HepG2 (cell line): ENCODE data around the gene SMARCD1. TPM values are rescaled to one million over a fixed set of nuclear protein-coding genes. Genes with fewer than 3 reads are reported as not detected.

Experiments
- ARNT2 ChIP-seq: sonication (generic); formaldehyde crosslinking; IDR thresholded peaks from 2 replicates; pipeline ENCODE4 v1.8.0; 2022; ENCODE audit warnings: mild to moderate bottlenecking, low read depth, missing genetic modification reagents, moderate library complexity
- CHD4 ChIP-seq: fragments of 200-600 bp; sonication (generic); IDR thresholded peaks from 2 replicates; pipeline ENCODE4 v1.7.0; 2017; ENCODE audit warnings: mild to moderate bottlenecking, low read length, borderline replicate concordance
- DNMT1 ChIP-seq: sonication (generic); formaldehyde crosslinking; IDR thresholded peaks from 2 replicates; pipeline ENCODE4 v1.5.1; 2020; ENCODE audit warnings: mild to moderate bottlenecking, missing genetic modification reagents
- DR1 ChIP-seq: sonication (generic); formaldehyde crosslinking; IDR thresholded peaks from 2 replicates; pipeline ENCODE4 v1.8.0; 2021; ENCODE audit warnings: mild to moderate bottlenecking, missing genetic modification reagents, inconsistent platforms
- GTF3A ChIP-seq: sonication (generic); formaldehyde crosslinking; conservative IDR thresholded peaks from 2 replicates; pipeline ENCODE4 v1.4.0; 2020; ENCODE audit warnings: mild to moderate bottlenecking, missing genetic modification reagents
- MEIS2 ChIP-seq: sonication (generic); formaldehyde crosslinking; IDR thresholded peaks from 2 replicates; pipeline ENCODE4 v1.9.0; 2021; ENCODE audit warnings: mild to moderate bottlenecking, missing genetic modification reagents
- POLR2G ChIP-seq: fragments of 200-400 bp; formaldehyde crosslinking; IDR thresholded peaks from 2 replicates; pipeline ENCODE4 v1.6.1; 2018; ENCODE audit warnings: mild to moderate bottlenecking, low read depth, low read length, moderate library complexity
- RBM39 ChIP-seq: fragments of 200-400 bp; formaldehyde crosslinking; IDR thresholded peaks from one replicate; pipeline ENCODE4 v1.6.1; 2018; ENCODE audit warnings: antibody characterized with exemption, mild to moderate bottlenecking, low read depth, low read length; ENCODE audit not compliant: poor library complexity, severe bottlenecking
- REPIN1 ChIP-seq: sonication (generic); formaldehyde crosslinking; IDR thresholded peaks from 2 replicates; pipeline ENCODE4 v1.8.0; 2022; ENCODE audit warnings: missing genetic modification reagents, low read depth, mild to moderate bottlenecking, borderline replicate concordance
- RNF2 ChIP-seq: fragments of 450-650 bp; conservative IDR thresholded peaks from 2 replicates; pipeline ENCODE4 v1.6.1; 2016; ENCODE audit warnings: low read depth
- SATB2 ChIP-seq: sonication (generic); formaldehyde crosslinking; IDR thresholded peaks from 2 replicates; pipeline ENCODE4 v1.5.0; 2020; ENCODE audit warnings: missing genetic modification reagents
- SPEN ChIP-seq: sonication (generic); formaldehyde crosslinking; IDR thresholded peaks from 2 replicates; pipeline ENCODE4 v1.5.1; 2020; ENCODE audit warnings: low read depth, mild to moderate bottlenecking, missing genetic modification reagents
- TMF1 ChIP-seq: sonication (generic); formaldehyde crosslinking; IDR thresholded peaks from 2 replicates; pipeline ENCODE4 v1.8.1; 2022; ENCODE audit warnings: low read depth, missing genetic modification reagents
- ZBTB34 ChIP-seq: sonication (generic); formaldehyde crosslinking; IDR thresholded peaks from 2 replicates; pipeline ENCODE4 v1.8.0; 2022; ENCODE audit warnings: mild to moderate bottlenecking, missing genetic modification reagents
- ZFP36 ChIP-seq: fragments of 150-350 bp; IDR thresholded peaks from 2 replicates; pipeline ENCODE4 v1.6.1; 2018; ENCODE audit warnings: borderline replicate concordance, low read length, low read depth; ENCODE audit not compliant: partially characterized antibody
- ZNF17 ChIP-seq: sonication (generic); formaldehyde crosslinking; IDR thresholded peaks from 2 replicates; pipeline ENCODE4 v1.5.0; 2020; ENCODE audit warnings: mild to moderate bottlenecking, missing genetic modification reagents
- ZNF263 ChIP-seq: sonication (generic); formaldehyde crosslinking; IDR thresholded peaks from 2 replicates; pipeline ENCODE4 v1.4.0; 2020; ENCODE audit warnings: missing genetic modification reagents
- ZNF563 ChIP-seq: sonication (generic); formaldehyde crosslinking; IDR thresholded peaks from 2 replicates; pipeline ENCODE4 v1.8.0; 2022; ENCODE audit warnings: mild to moderate bottlenecking, moderate library complexity, missing genetic modification reagents
- ZNF614 ChIP-seq: IDR thresholded peaks from 2 replicates; pipeline ENCODE4 v1.6.1; 2018; ENCODE audit warnings: missing biosample characterization, missing genetic modification reagents, inconsistent platforms, borderline replicate concordance
- ZNF644 ChIP-seq: IDR thresholded peaks from 2 replicates; pipeline ENCODE4 v1.6.1; 2016; ENCODE audit warnings: low read depth
- polyA plus RNA-seq, 8 experiments: library from polyadenylated mRNA; depleted of rRNA in 3 of 8; stranded (reverse) in 7 of 8; unstranded in 1 of 8; fragments of >200 nt; fragmentation: Illumina TruSeq in 4 of 8; extraction: Trizol in 4 of 8; gene quantifications; 2 replicates each; pipeline versions ENCODE4 v1.2.1 to v1.2.3, GENCODE V29; 2011 to 2016; ENCODE audit warnings: low read depth in 4 of 8, missing spikeins in 1 of 8, mixed read lengths in 1 of 8; ENCODE audit not compliant: insufficient read depth in 1 of 8
- total RNA-seq, 5 experiments: library from RNA; depleted of rRNA; stranded (reverse); fragments of >200 nt; fragmentation: Illumina TruSeq; extraction: Trizol; gene quantifications; 2 replicates each; pipeline ENCODE4 v1.2.3, GENCODE V29; 2016; ENCODE audit warnings: low read depth in 1 of 5
- TF ChIP-seq, protein P1 (sequence below): sonication (generic); formaldehyde crosslinking; IDR thresholded peaks from 2 replicates; pipeline ENCODE4 v1.4.0; 2020; ENCODE audit warnings: missing genetic modification reagents

Gene SMARCD1
- total and polyA plus RNA-seq, 2 of the 13 experiments (the other 11 are each of a cell fraction or from before 2014, with no cell fraction given): 51.7 to 54.6 TPM

DNA sequence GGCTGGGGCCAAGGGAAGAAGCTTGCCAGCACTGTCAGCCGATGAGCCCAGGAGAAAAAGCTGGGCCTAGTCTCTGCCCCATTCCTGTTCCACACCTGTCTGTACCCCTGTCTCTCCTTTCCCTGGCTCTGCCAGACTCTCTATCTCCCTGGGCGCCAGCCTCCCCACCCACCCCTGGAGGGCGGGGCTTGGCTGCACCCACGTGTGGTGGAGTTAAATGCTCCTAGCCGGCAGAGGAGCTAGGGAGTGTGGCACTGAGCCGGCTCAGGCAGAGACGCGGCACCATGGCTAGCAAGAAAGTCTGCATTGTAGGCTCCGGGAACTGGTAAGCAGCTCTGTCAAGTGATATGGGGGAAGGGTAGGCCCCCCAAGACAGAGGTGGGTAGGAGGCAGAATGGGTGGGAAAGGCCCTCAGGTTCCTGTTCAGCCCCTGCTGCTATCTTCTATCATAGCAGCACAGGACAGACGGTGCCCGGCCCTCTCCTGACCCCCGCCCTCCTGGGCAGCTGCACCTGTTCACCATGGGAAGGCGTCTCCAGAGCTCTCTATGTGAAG, 18.7 kb downstream of the SMARCD1 start, which contains the start of gene GPD1 (continued):
- TF ChIP-seq SPEN (CRISPR knock-in tag) (no peak), RNF2 (no peak), GTF3A (no peak), DR1 (CRISPR knock-in tag) (no peak; the same call in 1 of the 2 replicates), DNMT1 (CRISPR knock-in tag) (no peak), MEIS2 (CRISPR knock-in tag) (0 out of 2 replicates have a peak, but pooled peaks have one; percentile 31), ZNF563 (CRISPR knock-in tag) (0 out of 2 replicates have a peak, but pooled peaks have one; percentile 5), ZNF263 (CRISPR knock-in tag) (0 out of 2 replicates have a peak, but pooled peaks have one; percentile 32), ZBTB34 (CRISPR knock-in tag) (no peak), ZNF614 (CRISPR knock-in tag) (no peak), POLR2G (peak; percentile 85), ZFP36 (no peak), RBM39 (no peak), SATB2 (CRISPR knock-in tag) (no peak), ZNF644 (no peak), ARNT2 (0 out of 2 replicates have a peak, but pooled peaks have one; percentile 28), CHD4 (no peak), REPIN1 (0 out of 2 replicates have a peak, but pooled peaks have one; percentile 35), TMF1 (CRISPR knock-in tag) (no peak), ZNF17 (CRISPR knock-in tag) (no peak)
- TF ChIP-seq, protein P1, sequence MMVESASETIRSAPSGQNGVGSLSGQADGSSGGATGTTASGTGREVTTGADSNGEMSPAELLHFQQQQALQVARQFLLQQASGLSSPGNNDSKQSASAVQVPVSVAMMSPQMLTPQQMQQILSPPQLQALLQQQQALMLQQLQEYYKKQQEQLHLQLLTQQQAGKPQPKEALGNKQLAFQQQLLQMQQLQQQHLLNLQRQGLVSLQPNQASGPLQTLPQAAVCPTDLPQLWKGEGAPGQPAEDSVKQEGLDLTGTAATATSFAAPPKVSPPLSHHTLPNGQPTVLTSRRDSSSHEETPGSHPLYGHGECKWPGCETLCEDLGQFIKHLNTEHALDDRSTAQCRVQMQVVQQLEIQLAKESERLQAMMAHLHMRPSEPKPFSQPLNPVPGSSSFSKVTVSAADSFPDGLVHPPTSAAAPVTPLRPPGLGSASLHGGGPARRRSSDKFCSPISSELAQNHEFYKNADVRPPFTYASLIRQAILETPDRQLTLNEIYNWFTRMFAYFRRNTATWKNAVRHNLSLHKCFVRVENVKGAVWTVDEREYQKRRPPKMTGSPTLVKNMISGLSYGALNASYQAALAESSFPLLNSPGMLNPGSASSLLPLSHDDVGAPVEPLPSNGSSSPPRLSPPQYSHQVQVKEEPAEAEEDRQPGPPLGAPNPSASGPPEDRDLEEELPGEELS: no peak
